Fibroblast of pulmonary artery (primary cell): ENCODE results near the gene C1orf185.

Source experiments
- DNase-seq: peaks from one replicate; pipeline ENCODE4 v3.0.0-alpha.2; 2010; ENCODE audit warnings: low read depth
- H3K4me3 ChIP-seq: replicated peaks from 2 replicates; pipeline ENCODE4 v1.5.1; 2011; ENCODE audit warnings: low read depth, mild to moderate bottlenecking, control low read depth, low read length, moderate library complexity
- CTCF ChIP-seq: IDR thresholded peaks from 2 replicates; pipeline ENCODE4 v1.5.1; 2011; ENCODE audit warnings: mild to moderate bottlenecking, control low read depth, low read length, inconsistent platforms; ENCODE audit errors: missing control alignments

The C1orf185 gene

GRCh38 chr1:51101976-51102375 lies at the start of gene C1orf185:
C1orf185 (plus strand) TSS chr1:51102228; CDS start chr1:51102234, 6 bp downstream.
- DNase-seq: no peak
- no peak within 1 kb of the TSS for H3K4me3 ChIP-seq
- no peak for TF ChIP-seq CTCF

- no peak overlapping the region for H3K4me3 ChIP-seq
- DNase-seq: peak; percentile 39
- peak; percentile 38 for TF ChIP-seq CTCF
Measured at GRCh38 chr1:51058858-51059257, 43.2 kb upstream of the C1orf185 start.

- no peak for TF ChIP-seq CTCF
- H3K4me3 ChIP-seq: no peak overlapping the region
- DNase-seq: no peak
Measured at GRCh38 chr1:51061231-51061918, 40.7 kb upstream of the C1orf185 start.

- no peak overlapping the region for H3K4me3 ChIP-seq
- TF ChIP-seq CTCF: no peak
- DNase-seq: peak; percentile 92
Measured at GRCh38 chr1:51063121-51063520, 38.9 kb upstream of the C1orf185 start.

GRCh38 chr1:51070011-51070410 lies 32.0 kb upstream of the C1orf185 start:
- no peak for TF ChIP-seq CTCF
- DNase-seq: no peak

GRCh38 chr1:51070640-51071039 lies 31.4 kb upstream of the C1orf185 start:
- no peak for TF ChIP-seq CTCF
- peak; percentile 24 for DNase-seq
- H3K4me3 ChIP-seq: no peak overlapping the region

More at GRCh38 chr1:51070011-51070410, 32.0 kb upstream of the C1orf185 start:
- no peak overlapping the region for H3K4me3 ChIP-seq

GRCh38 chr1:51071291-51072042 lies 30.6 kb upstream of the C1orf185 start:
- no peak for DNase-seq
- H3K4me3 ChIP-seq: no peak overlapping the region
- no peak for TF ChIP-seq CTCF
